MM.1S (cell line): Measurements from ENCODE around the gene BBX.

Experiments used
- DNase-seq: peaks from one replicate; pipeline ENCODE4 v3.0.0-alpha.2; 2015
- H2AFZ ChIP-seq: fragments of 300-600 bp; sonication (generic); 2 replicates; pipeline ENCODE4 v1.6.0; 2016; ENCODE audit warnings: antibody characterized with exemption, low read length
- H3F3A ChIP-seq: fragments of 300-600 bp; sonication (generic); 2 replicates; pipeline ENCODE4 v1.6.1; 2016; ENCODE audit warnings: mild to moderate bottlenecking, antibody characterized with exemption, low read length, moderate library complexity, mixed read lengths; ENCODE audit not compliant: insufficient read depth
- H3K27ac ChIP-seq: fragments of 300-600 bp; sonication (generic); 2 replicates; pipeline ENCODE4 v1.5.1; 2016; ENCODE audit warnings: mild to moderate bottlenecking, low read length
- H3K27me3 ChIP-seq: fragments of 300-600 bp; sonication (generic); replicated peaks from 2 replicates; pipeline ENCODE4 v1.6.0; 2016; ENCODE audit warnings: low read length; ENCODE audit not compliant: insufficient read depth
- H3K36me3 ChIP-seq: fragments of 300-600 bp; sonication (generic); replicated peaks from 2 replicates; pipeline ENCODE4 v1.6.1; 2016; ENCODE audit warnings: mild to moderate bottlenecking, low read length, mixed read lengths; ENCODE audit not compliant: insufficient read depth
- H3K4me1 ChIP-seq: fragments of 300-600 bp; sonication (generic); 2 replicates; pipeline ENCODE4 v1.6.1; 2016; ENCODE audit warnings: low read length, mixed read lengths
- H3K4me2 ChIP-seq: fragments of 300-600 bp; sonication (generic); 2 replicates; pipeline ENCODE4 v1.6.0; 2016; ENCODE audit warnings: low read depth, low read length
- H3K4me3 ChIP-seq: fragments of 300-600 bp; sonication (generic); 2 replicates; pipeline ENCODE4 v1.5.1; 2016; ENCODE audit warnings: low read length, mixed read lengths
- H3K79me2 ChIP-seq: fragments of 300-600 bp; sonication (generic); 2 replicates; pipeline ENCODE4 v1.6.1; 2016; ENCODE audit warnings: mixed run types, low read length, mixed read lengths
- H3K9ac ChIP-seq: fragments of 300-600 bp; sonication (generic); 2 replicates; pipeline ENCODE4 v1.6.1; 2016; ENCODE audit warnings: low read length, mixed read lengths
- H3K9me2 ChIP-seq: fragments of 300-600 bp; sonication (generic); replicated peaks from 2 replicates; pipeline ENCODE4 v1.6.1; 2016; ENCODE audit warnings: mild to moderate bottlenecking, low read length, mixed read lengths; ENCODE audit not compliant: insufficient read depth
- H3K9me3 ChIP-seq: fragments of 300-600 bp; sonication (generic); replicated peaks from 2 replicates; pipeline ENCODE4 v1.6.1; 2016; ENCODE audit warnings: mild to moderate bottlenecking, low read length, mixed read lengths; ENCODE audit not compliant: insufficient read depth
- H4K20me1 ChIP-seq: fragments of 300-600 bp; sonication (generic); 2 replicates; pipeline ENCODE4 v1.6.1; 2016; ENCODE audit warnings: mild to moderate bottlenecking, low read length, moderate library complexity, mixed read lengths; ENCODE audit not compliant: insufficient read depth
- EZH2 ChIP-seq: fragments of 300-600 bp; sonication (generic); optimal IDR thresholded peaks from 2 replicates; pipeline ENCODE3; 2017; ENCODE audit warnings: low read depth, mild to moderate bottlenecking, antibody characterized with exemption, low read length, mixed read lengths
- EZH2phosphoT487 ChIP-seq: fragments of 300-600 bp; sonication (generic); IDR thresholded peaks from 2 replicates; pipeline ENCODE4 v1.6.1; 2018; ENCODE audit warnings: antibody characterized with exemption, low read length
- TF ChIP-seq, protein P1 (sequence below): fragments of 300-600 bp; sonication (generic); IDR thresholded peaks from 2 replicates; pipeline ENCODE4 v1.5.1; 2016; ENCODE audit warnings: antibody characterized with exemption, low read length, mixed read lengths

Gene BBX

GRCh38 chr3:107523539-107524325 is 970 bp downstream of the BBX start:
- Histone ChIP-seq H3K9ac (peak overlapping the region; percentile 71), H3K9me3 (no peaks in the 10 kb centered on the region), H3K9me2 (no peaks in the 10 kb centered on the region), H4K20me1 (no peaks in the 10 kb centered on the region), H3K79me2 (peaks cover 37% of the 10 kb centered on the region), H3K4me3 (peak overlapping the region; percentile 84), H2AFZ (peak overlapping the region; percentile 88), H3F3A (peaks cover 28% of the 10 kb centered on the region; the same call in 1 of the 2 replicates), H3K36me3 (no peaks in the 10 kb centered on the region), H3K4me1 (peaks cover 12% of the 10 kb centered on the region; the same call in 1 of the 2 replicates), H3K27me3 (no peaks in the 10 kb centered on the region), H3K27ac (peak overlapping the region; percentile 68; the same call in 1 of the 2 replicates), H3K4me2 (peak overlapping the region; percentile 71)
- TF ChIP-seq EZH2phosphoT487 (no peak), EZH2 (no peak)
- TF ChIP-seq, protein P1, sequence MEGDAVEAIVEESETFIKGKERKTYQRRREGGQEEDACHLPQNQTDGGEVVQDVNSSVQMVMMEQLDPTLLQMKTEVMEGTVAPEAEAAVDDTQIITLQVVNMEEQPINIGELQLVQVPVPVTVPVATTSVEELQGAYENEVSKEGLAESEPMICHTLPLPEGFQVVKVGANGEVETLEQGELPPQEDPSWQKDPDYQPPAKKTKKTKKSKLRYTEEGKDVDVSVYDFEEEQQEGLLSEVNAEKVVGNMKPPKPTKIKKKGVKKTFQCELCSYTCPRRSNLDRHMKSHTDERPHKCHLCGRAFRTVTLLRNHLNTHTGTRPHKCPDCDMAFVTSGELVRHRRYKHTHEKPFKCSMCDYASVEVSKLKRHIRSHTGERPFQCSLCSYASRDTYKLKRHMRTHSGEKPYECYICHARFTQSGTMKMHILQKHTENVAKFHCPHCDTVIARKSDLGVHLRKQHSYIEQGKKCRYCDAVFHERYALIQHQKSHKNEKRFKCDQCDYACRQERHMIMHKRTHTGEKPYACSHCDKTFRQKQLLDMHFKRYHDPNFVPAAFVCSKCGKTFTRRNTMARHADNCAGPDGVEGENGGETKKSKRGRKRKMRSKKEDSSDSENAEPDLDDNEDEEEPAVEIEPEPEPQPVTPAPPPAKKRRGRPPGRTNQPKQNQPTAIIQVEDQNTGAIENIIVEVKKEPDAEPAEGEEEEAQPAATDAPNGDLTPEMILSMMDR: no peak
- DNase-seq: peak; percentile 50

DNA sequence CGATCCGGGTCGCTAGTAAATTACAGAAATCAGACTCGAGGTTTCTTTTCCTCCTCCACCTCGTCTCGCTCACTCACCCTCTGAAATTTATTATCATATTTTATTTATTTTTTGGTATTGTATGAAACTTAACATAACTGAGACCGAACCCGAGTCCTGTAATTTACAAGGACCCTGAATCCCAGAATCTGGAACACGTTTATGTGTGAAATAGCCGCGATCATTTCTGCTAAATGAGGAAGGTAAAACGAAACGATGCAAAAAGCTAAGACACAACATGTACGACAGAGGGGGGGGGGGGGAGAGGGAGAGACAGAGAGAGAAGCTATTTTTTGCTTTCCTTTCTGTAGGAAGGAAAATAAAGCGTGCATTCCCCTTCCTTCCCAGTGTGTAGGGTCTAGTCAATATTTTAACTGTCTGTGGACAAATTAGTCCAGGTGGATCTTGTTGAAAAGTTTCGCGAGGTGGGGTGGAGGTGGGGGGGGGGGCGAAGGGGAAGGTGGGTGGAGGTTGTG is 1.6 kb downstream of the BBX start:
- Histone ChIP-seq H3K4me3 (peak overlapping the region; percentile 84), H2AFZ (peak overlapping the region; percentile 88), H3K79me2 (peaks cover 42% of the 10 kb centered on the region), H3F3A (peaks cover 28% of the 10 kb centered on the region; the same call in 1 of the 2 replicates), H3K27me3 (no peaks in the 10 kb centered on the region), H3K4me2 (peak overlapping the region; percentile 71; the same call in 1 of the 2 replicates), H3K36me3 (no peaks in the 10 kb centered on the region), H3K4me1 (peaks cover 17% of the 10 kb centered on the region; the same call in 1 of the 2 replicates), H3K27ac (peak overlapping the region; percentile 68; the same call in 1 of the 2 replicates), H4K20me1 (no peaks in the 10 kb centered on the region), H3K9me2 (no peaks in the 10 kb centered on the region), H3K9ac (peak overlapping the region; percentile 71), H3K9me3 (no peaks in the 10 kb centered on the region)
- TF ChIP-seq EZH2: no peak
- peak; percentile 42 for DNase-seq

DNA sequence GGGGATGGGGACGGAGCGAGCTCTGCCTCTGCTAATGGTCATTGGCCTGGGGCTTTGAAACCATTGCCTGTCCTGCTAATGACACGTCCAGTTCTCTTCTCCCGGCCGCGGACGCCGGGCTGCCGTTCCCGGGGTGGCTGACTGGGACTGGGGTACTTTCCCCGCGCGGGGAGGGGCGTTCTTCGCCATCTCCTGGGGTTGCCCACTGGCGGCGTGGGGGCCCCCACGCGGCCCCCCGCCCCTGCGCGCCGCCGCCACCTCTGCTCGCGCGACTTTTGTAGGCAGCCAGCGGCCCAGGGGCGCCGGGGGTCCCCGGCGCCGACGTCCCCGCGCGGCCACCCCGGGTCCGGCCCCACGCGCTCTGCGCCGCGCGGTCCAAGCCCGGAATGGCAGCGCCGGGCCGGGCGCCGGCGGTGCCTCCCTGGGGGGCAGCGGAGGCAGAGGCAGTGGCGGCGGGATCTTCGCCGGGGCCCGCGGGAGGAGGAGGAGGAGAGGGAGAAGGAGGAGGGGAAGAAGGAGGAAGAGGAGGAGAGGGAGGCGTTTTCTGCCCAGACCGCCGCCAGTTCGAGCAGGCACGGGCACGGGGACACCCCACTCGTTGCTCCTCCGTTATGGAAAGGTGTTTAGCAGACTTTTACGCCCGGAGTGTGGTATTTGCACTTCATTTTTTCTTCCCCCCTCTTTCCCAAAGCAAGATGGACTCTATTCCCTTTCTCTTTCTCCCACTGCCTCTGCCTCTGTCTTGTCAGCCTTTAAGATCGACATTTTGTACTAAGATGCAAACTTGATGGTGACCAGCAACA is 2.3 kb downstream of the BBX start:
- Histone ChIP-seq H3K9ac (peak overlapping the region; percentile 71; the same call in 1 of the 2 replicates), H3F3A (peaks cover 28% of the 10 kb centered on the region; the same call in 1 of the 2 replicates), H3K36me3 (no peaks in the 10 kb centered on the region), H3K4me2 (peak overlapping the region; percentile 67), H3K9me3 (no peaks in the 10 kb centered on the region), H4K20me1 (no peaks in the 10 kb centered on the region), H3K27ac (no peak overlapping the region), H3K9me2 (no peaks in the 10 kb centered on the region), H3K79me2 (peaks cover 44% of the 10 kb centered on the region), H3K27me3 (no peaks in the 10 kb centered on the region), H2AFZ (peak overlapping the region; percentile 33), H3K4me1 (peaks cover 17% of the 10 kb centered on the region; the same call in 1 of the 2 replicates), H3K4me3 (peak overlapping the region; percentile 84)
- TF ChIP-seq, protein P1: no peak
- TF ChIP-seq EZH2phosphoT487: no peak
- TF ChIP-seq EZH2: no peak
- DNase-seq: peak; percentile 25
